DMS79 treated with DMSO at 0.1 percent for 48 hours (cell line): ENCODE data around the gene SLC4A5.

Experiments
- DNase-seq: peaks from one replicate; lab custom pipeline; 2025; lab: John Stamatoyannopoulos, UW

Gene SLC4A5

GRCh38 chr2:74269667-74270066 is 73.5 kb downstream of the SLC4A5 start:
- DNase-seq: no peak

- peak; percentile 15 for DNase-seq
These were observed 76.1 kb downstream of the SLC4A5 start for GRCh38 chr2:74267068-74267467.

GRCh38 chr2:74264281-74264680 is 78.9 kb downstream of the SLC4A5 start:
- DNase-seq: no peak

- no peak for DNase-seq
These were observed 80.5 kb downstream of the SLC4A5 start for GRCh38 chr2:74262681-74263080.

- no peak for DNase-seq
These were observed 81.9 kb downstream of the SLC4A5 start for GRCh38 chr2:74261204-74261864.

GRCh38 chr2:74260495-74260894 is 82.7 kb downstream of the SLC4A5 start:
- no peak for DNase-seq

GRCh38 chr2:74259733-74260132 is 83.5 kb downstream of the SLC4A5 start:
- DNase-seq: no peak

- no peak for DNase-seq
These were observed 84.0 kb downstream of the SLC4A5 start for GRCh38 chr2:74259191-74259590.

GRCh38 chr2:74255660-74256213 is 87.5 kb downstream of the SLC4A5 start:
- DNase-seq: no peak

GRCh38 chr2:74253971-74254310 is 89.3 kb downstream of the SLC4A5 start:
- no peak for DNase-seq

GRCh38 chr2:74253306-74253970 is 89.8 kb downstream of the SLC4A5 start:
- DNase-seq: no peak

- DNase-seq: no peak
These were observed 90.4 kb downstream of the SLC4A5 start for GRCh38 chr2:74252862-74253261.

GRCh38 chr2:74252036-74252435 is 91.2 kb downstream of the SLC4A5 start:
- DNase-seq: no peak

GRCh38 chr2:74250189-74250631 is 93.0 kb downstream of the SLC4A5 start:
- DNase-seq: peak; percentile 60

GRCh38 chr2:74249406-74250122 is 93.7 kb downstream of the SLC4A5 start:
- DNase-seq: no peak

- no peak for DNase-seq
These were observed 96.6 kb downstream of the SLC4A5 start for GRCh38 chr2:74246496-74247195.

GRCh38 chr2:74244286-74244685 is 98.9 kb downstream of the SLC4A5 start:
- DNase-seq: no peak

GRCh38 chr2:74242354-74243071 is 100.7 kb downstream of the SLC4A5 start:
- no peak for DNase-seq

GRCh38 chr2:74239346-74239745 is 103.9 kb downstream of the SLC4A5 start:
- DNase-seq: no peak

GRCh38 chr2:74238879-74239278 is 104.3 kb downstream of the SLC4A5 start:
- no peak for DNase-seq

GRCh38 chr2:74235041-74235440 is 108.2 kb downstream of the SLC4A5 start:
- no peak for DNase-seq

GRCh38 chr2:74233648-74234047 is 109.6 kb downstream of the SLC4A5 start:
- no peak for DNase-seq
